ENCODE data around the gene RARS2. TPM values are rescaled to one million over a fixed set of nuclear protein-coding genes. Genes with fewer than 3 reads are reported as not detected.

Gene RARS2
- total and polyA plus RNA-seq, 2 donors (not counting 3 experiments of a cell fraction or from before 2014, with no cell fraction given), result 7.4 to 33.7 TPM

DNA sequence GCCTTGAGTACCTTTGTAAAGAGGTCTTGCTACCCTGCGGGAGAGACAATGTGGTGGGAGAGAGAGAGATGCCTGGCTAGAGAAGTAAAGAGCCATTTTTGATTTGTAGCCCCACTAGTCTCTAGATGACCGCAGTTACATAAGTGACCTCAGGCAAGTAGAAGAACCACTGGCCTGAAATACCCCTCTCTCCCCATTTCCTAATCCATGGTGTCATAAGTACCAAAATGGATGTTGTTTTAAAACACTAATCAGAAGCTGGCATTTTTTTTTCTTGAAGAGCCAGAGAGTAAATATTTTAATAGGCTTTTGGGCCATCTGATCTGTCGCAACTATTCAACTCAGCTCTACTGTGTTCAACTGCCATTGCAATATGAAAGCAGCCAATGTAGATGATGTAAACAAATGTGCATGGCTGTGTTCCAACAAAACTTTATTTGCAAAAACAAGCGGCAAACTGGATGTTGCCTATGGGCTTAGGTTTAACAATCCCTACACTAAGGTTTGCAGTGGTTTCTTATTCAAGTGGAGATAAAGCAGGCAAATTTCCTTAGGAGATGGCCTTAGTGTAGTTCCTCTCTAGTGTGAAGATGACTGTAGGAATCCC is 36.5 kb downstream of the RARS2 start:
- H3K36me3 ChIP-seq (ENCODE audit: control insufficient read depth in 2 of 2, extremely low read depth in 1 of 2, insufficient read depth in 2 of 2, low read length in 2 of 2), result peaks cover 3 to 8% of the 10 kb centered on the region in 2 experiments
- dilution Hi-C loops (cut with MboI; ENCODE audit: extremely low pct_ligation_motif_present, low sequenced_read_pairs) (no loop called here), intact Hi-C loops (cut with micrococcal nuclease) (no loop called here)
- no peaks in the 10 kb centered on the region for H3K27me3 ChIP-seq (ENCODE audit: control insufficient read depth in 2 of 2, insufficient read depth in 2 of 2, low read length in 2 of 2)
- DNase-seq (ENCODE audit: low read depth, low spot score) (no peak), FAIRE-seq (no peak)
- no TSS peak for BruUV-seq (replicated peaks)
- H3K4me1 ChIP-seq (ENCODE audit: control insufficient read depth, extremely low read depth, insufficient read depth, low read length), result no peaks in the 10 kb centered on the region
- H2AFZ ChIP-seq (ENCODE audit: low read depth, low read length), result no peak overlapping the region
- no peak overlapping the region for H3K4me2 ChIP-seq (ENCODE audit: insufficient read depth, low read length)
- no peaks in the 10 kb centered on the region for H3K79me2 ChIP-seq (ENCODE audit: control insufficient read depth, insufficient read depth, low read length)
- TF ChIP-seq GATA2 (IDR thresholded peaks at IDR 0.05; ENCODE audit: insufficient read depth, insufficient read length, low read depth, low read length) (no peak), EZH2 (IDR thresholded peaks at IDR 0.05; ENCODE audit: borderline replicate concordance, low read depth, low read length, severe bottlenecking) (no peak), POLR2AphosphoS5 (IDR thresholded peaks at IDR 0.05; ENCODE audit: insufficient read depth, low read depth, low read length) (no peak), CTCF (IDR thresholded peaks at IDR 0.05; ENCODE audit: extremely low read depth in 1 of 2, insufficient read depth in 1 of 2, low read depth in 1 of 2, low read length in 2 of 2) (no peak), FOS (IDR thresholded peaks at IDR 0.05; ENCODE audit: borderline replicate concordance, insufficient read depth, low read length) (no peak), JUN (IDR thresholded peaks at IDR 0.05; ENCODE audit: borderline replicate concordance, insufficient read depth, insufficient read length, low read depth) (no peak), MYC (IDR thresholded peaks at IDR 0.05; ENCODE audit: low read depth, low read length) (no peak), POLR2A (IDR thresholded peaks at IDR 0.05; ENCODE audit: low read depth, low read length) (no peak)
- TF ChIP-seq, protein P1, sequence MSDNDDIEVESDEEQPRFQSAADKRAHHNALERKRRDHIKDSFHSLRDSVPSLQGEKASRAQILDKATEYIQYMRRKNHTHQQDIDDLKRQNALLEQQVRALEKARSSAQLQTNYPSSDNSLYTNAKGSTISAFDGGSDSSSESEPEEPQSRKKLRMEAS (IDR thresholded peaks at IDR 0.05; ENCODE audit: insufficient read depth, insufficient read length), result no peak
- H3K27ac ChIP-seq (ENCODE audit: insufficient read depth, low read depth, low read length), result no peak overlapping the region
- ChIA-PET CTCF (interaction anchor here (0.6 to 1.3 kb wide), 2 partner anchors 160 to 1317 kb away, joined by 4 to 5 read pairs; no protein-coding TSS in a partner anchor), POLR2A (no interaction called here)
- H3K9ac ChIP-seq (replicated peaks; ENCODE audit: extremely low read depth, insufficient read depth, low read length), result no peak overlapping the region
- no peak overlapping the region for H3K4me3 ChIP-seq (replicated peaks in 1 of 3; ENCODE audit: insufficient read depth in 1 of 3, low read depth in 1 of 3, low read length in 3 of 3)
- no peaks in the 10 kb centered on the region for H4K20me1 ChIP-seq (replicated peaks; ENCODE audit: control insufficient read depth, extremely low read depth, insufficient read depth, low read length)
- no peaks in the 10 kb centered on the region for H3K9me3 ChIP-seq (replicated peaks; ENCODE audit: control insufficient read depth, insufficient read depth, low read length)
- H3K9me1 ChIP-seq (replicated peaks; ENCODE audit: control insufficient read depth, extremely low read depth, insufficient read depth, low read length), result no peaks in the 10 kb centered on the region
